NT2/D1 (cell line): ENCODE results near the gene PSMC5.

Experiments used
- DNase-seq: peaks from one replicate; pipeline ENCODE4 v3.0.0-alpha.2; 2011; ENCODE audit warnings: low read depth, low spot score
- H3K27me3 ChIP-seq: 2 replicates; pipeline ENCODE4 v1.6.0; 2011; ENCODE audit warnings: mild to moderate bottlenecking; ENCODE audit not compliant: insufficient read length, insufficient read depth
- H3K36me3 ChIP-seq: 2 replicates; pipeline ENCODE4 v1.6.1; 2011; ENCODE audit warnings: mild to moderate bottlenecking, low read length, mixed read lengths; ENCODE audit not compliant: insufficient read depth, insufficient read length
- H3K4me1 ChIP-seq: 2 replicates; pipeline ENCODE4 v1.5.1; 2011; ENCODE audit not compliant: insufficient read depth, insufficient read length
- H3K4me3 ChIP-seq: 2 replicates; pipeline ENCODE4 v1.5.1; 2011; ENCODE audit warnings: low read depth; ENCODE audit not compliant: insufficient read length
- H3K9ac ChIP-seq: 2 replicates; pipeline ENCODE4 v1.6.0; 2011; ENCODE audit warnings: low read depth; ENCODE audit not compliant: insufficient read length
- H3K9me3 ChIP-seq: 2 replicates; pipeline ENCODE4 v1.5.1; 2011; ENCODE audit warnings: mild to moderate bottlenecking, low read length; ENCODE audit not compliant: insufficient read depth
- SUZ12 ChIP-seq: IDR thresholded peaks from 2 replicates; pipeline ENCODE4 v1.6.1; 2011; ENCODE audit not compliant: insufficient read length, insufficient read depth; ENCODE audit errors: extremely low read depth
- YY1 ChIP-seq: IDR thresholded peaks from 2 replicates; pipeline ENCODE4 v1.6.1; 2011; ENCODE audit not compliant: insufficient read length, insufficient read depth
- ZNF274 ChIP-seq: IDR thresholded peaks from 2 replicates; pipeline ENCODE4 v1.6.1; 2011; ENCODE audit warnings: mild to moderate bottlenecking, low read depth, low read length

PSMC5 gene

GRCh38 chr17:63834431-63835166 is 7.4 kb downstream of the PSMC5 start:
- no peak for DNase-seq
- Histone ChIP-seq H3K4me1 (peaks cover 16% of the 10 kb centered on the region), H3K9ac (no peak overlapping the region), H3K4me3 (no peak overlapping the region), H3K27me3 (no peaks in the 10 kb centered on the region), H3K36me3 (peaks cover 89% of the 10 kb centered on the region), H3K9me3 (no peaks in the 10 kb centered on the region)
- no peak for TF ChIP-seq ZNF274
- no peak for TF ChIP-seq SUZ12
- no peak for TF ChIP-seq YY1

DNA sequence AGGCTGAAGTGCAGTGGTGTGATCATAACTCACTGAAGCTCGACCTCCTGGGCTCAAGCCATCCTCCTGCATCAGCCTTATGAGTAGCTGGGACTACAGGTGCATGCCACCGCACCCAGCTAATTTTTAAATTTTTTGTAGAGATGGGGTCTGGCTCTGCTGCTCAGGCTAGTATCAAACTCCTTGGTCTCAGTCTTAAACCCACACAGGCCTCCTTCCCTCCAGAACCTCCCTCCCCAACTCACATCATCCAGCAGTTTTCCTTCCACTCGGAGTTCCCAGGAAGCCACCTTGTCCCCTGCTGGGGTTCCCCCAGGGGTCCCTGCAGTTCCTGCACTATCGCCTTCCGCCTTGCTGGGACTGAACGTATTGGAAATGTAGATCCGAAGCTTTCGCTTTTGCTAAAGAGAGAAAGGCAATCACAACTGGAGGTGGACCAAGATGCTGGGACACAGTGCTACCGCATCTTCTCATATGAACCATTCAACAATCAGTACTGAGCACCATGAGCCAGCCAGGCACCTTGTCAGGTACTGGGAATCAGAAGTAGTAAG is 8.0 kb downstream of the PSMC5 start:
- peaks cover 82% of the 10 kb centered on the region for H3K36me3 ChIP-seq

GRCh38 chr17:63836811-63837210 is 9.6 kb downstream of the PSMC5 start:
- Histone ChIP-seq H3K4me3 (no peak overlapping the region), H3K4me1 (peaks cover 24% of the 10 kb centered on the region), H3K9ac (no peak overlapping the region), H3K36me3 (peaks cover 69% of the 10 kb centered on the region), H3K9me3 (no peaks in the 10 kb centered on the region), H3K27me3 (no peaks in the 10 kb centered on the region)
- no peak for TF ChIP-seq YY1
- no peak for TF ChIP-seq ZNF274
- no peak for TF ChIP-seq SUZ12
- no peak for DNase-seq

More for the DNA sequence above, 8.0 kb downstream of the PSMC5 start:
- peaks cover 16% of the 10 kb centered on the region for H3K4me1 ChIP-seq
- no peak overlapping the region for H3K4me3 ChIP-seq
- no peaks in the 10 kb centered on the region for H3K9me3 ChIP-seq
- no peak for DNase-seq
- TF ChIP-seq ZNF274, result no peak
- no peak for TF ChIP-seq YY1
- TF ChIP-seq SUZ12, result no peak
- no peak overlapping the region for H3K9ac ChIP-seq
- no peaks in the 10 kb centered on the region for H3K27me3 ChIP-seq

- H3K9me3 ChIP-seq, result no peaks in the 10 kb centered on the region
- no peaks in the 10 kb centered on the region for H3K27me3 ChIP-seq
- no peak overlapping the region for H3K9ac ChIP-seq
- no peak for TF ChIP-seq YY1
- no peak for TF ChIP-seq SUZ12
- H3K4me3 ChIP-seq, result no peak overlapping the region
- H3K36me3 ChIP-seq, result peaks cover 63% of the 10 kb centered on the region
- no peak for DNase-seq
- H3K4me1 ChIP-seq, result peaks cover 21% of the 10 kb centered on the region
Observed at GRCh38 chr17:63837480-63837879, 10.2 kb downstream of the PSMC5 start.

- TF ChIP-seq YY1, result no peak
- TF ChIP-seq ZNF274, result no peak
- no peak for TF ChIP-seq SUZ12
Observed at GRCh38 chr17:63837962-63838600, 10.8 kb downstream of the PSMC5 start.

DNA sequence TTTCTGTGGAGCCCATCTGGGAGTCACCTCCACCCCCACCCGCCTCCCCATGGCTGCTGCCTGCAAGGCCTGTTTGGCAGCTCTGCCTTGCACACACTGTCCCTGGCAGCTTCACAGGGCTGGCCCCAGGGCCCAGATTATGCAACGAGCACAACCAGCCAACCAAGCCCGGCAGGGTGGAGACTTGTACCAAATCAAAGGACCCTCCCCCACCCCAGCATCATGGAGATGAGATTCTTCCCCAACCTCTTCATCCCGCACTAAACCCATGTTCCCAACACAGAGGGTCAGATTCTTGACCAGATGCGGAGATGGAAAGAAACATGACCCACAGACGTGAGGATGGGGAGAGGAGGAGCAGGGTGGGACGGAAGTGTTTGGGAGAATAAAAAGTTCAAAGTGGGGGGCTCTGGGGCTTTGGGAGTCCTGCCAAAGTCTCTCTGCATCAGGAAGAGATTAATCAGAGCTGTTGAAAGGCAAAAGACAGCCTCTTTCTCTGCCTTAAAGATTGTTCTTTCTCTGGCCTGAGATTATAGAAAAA is 11.5 kb downstream of the PSMC5 start:
- no peak for TF ChIP-seq ZNF274
- TF ChIP-seq YY1, result no peak
- TF ChIP-seq SUZ12, result no peak
- Histone ChIP-seq H3K36me3 (peaks cover 50% of the 10 kb centered on the region), H3K9ac (peak overlapping the region; percentile 5), H3K9me3 (no peaks in the 10 kb centered on the region), H3K4me3 (no peak overlapping the region), H3K4me1 (peaks cover 18% of the 10 kb centered on the region), H3K27me3 (no peaks in the 10 kb centered on the region)
- DNase-seq, result no peak

More at GRCh38 chr17:63837962-63838600, 10.8 kb downstream of the PSMC5 start:
- Histone ChIP-seq H3K27me3 (no peaks in the 10 kb centered on the region), H3K4me3 (no peak overlapping the region), H3K36me3 (peaks cover 57% of the 10 kb centered on the region), H3K4me1 (peaks cover 18% of the 10 kb centered on the region), H3K9ac (peak overlapping the region; percentile 5), H3K9me3 (no peaks in the 10 kb centered on the region)
- no peak for DNase-seq
